Measurements from ENCODE around the gene GLT1D1.

- TF ChIP-seq CTCF (IDR thresholded peaks at IDR 0.05 in 8 of 11, conservative IDR thresholded peaks at IDR 0.05 in 3 of 11): no peak
- no peak for TF ChIP-seq POLR2A (IDR thresholded peaks at IDR 0.05)
Observed at GRCh38 chr12:128825835-128826234, 27.4 kb upstream of the GLT1D1 start.

Measured in spleen (tissue), 7 donors.